ENCODE measurements around the gene OR10H1.
"Not testable (repeated sequence)": the region's sequence is repeated elsewhere in the genome, so short reads cannot be mapped to it uniquely, and the experiment has no call there.

Gene OR10H1

DNA sequence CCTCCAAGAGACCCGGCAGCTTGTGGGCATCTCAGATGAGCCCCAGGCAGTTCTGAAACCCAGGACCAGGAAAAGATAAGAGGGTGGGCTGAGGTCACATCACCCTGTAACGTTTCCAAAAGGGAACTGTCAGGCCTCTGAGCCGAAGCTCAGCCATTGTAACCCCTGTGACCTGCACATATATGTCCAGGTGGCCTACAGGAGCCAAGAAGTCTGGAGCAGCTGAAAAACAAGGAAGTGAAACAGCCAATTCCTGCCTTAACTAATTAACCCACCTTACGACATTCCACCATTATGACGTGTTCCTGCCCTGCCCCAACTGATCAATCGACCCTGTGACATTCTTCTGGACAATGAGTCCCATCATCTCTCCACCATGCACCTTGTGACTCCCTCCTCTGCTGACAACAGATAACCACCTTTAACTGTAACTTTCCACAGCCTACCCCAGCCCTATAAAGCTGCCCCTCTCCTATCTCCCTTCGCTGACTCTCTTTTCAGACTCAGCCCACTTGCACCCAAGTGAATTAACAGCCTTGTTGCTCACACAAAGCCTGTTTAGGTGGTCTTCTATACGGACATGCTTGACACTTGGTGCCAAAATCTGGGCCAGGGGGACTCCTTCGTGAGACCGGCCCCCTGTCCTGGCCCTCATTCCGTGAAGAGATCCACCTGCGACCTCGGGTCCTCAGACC, 13.3 kb upstream of the OR10H1 start:
- DNase-seq, result not testable (repeated sequence)

DNA sequence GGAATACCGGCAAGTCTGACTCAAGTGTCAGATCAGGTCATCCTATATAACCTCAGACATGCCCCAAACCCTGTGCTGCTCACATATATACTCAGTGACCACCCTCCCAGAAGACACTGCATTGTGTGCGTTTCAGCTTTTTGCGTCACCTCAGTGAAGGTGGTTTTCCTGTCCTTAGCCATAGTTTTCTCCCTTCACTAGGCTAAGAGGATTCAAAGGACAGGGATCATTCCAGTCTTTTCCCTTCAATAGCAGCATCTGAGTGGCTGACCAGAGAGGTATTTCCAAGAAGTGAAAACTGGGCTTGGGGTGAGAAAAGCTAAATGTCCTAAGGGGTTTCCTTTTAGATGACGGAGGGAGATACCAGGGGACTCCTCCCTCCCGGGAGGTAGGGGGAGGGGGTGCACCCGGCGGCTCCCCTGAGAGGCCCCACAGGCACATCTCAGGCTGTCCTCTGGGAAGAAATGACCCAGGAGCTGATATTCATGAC, 12.7 kb upstream of the OR10H1 start:
- DNase-seq, result no peak

DNA sequence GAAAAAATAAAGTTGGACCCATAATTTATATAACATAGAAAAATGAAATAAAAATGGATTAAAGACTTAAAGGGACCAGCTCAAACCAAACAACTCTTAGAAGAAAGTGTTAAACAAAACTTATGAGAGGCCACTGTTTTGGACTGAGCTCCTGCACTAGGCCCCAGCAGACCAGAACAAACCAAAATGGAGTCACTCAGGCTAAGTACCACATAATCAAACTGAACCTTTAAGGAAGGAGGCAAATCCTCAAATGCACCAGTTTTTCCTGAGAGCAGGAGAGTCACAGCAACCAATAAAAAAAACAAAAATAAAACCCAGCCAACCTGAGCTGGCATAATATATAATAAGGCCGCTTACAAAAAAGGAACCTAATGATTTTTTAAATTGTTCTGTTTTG, 10.3 kb upstream of the OR10H1 start:
- DNase-seq, result no peak

DNA sequence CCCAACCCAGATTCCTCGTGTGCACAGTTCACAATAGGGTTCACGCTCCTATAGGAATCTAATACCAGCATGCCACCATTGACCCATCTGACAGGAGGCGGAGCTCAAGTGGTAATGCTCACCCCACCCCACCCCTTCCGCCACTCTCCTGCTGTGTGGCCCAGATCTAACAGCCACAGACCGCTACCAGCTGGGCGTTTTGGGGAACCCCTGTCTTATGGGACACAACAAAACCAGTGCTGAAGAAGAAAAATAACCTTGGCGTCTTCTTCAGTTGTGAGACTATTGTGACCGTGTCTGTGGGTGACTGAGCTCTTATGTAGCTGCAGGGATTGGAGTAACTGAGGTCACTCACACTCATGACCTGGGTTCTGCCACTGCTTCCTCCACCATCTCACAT, 5.2 kb upstream of the OR10H1 start:
- no peak for DNase-seq

DNA sequence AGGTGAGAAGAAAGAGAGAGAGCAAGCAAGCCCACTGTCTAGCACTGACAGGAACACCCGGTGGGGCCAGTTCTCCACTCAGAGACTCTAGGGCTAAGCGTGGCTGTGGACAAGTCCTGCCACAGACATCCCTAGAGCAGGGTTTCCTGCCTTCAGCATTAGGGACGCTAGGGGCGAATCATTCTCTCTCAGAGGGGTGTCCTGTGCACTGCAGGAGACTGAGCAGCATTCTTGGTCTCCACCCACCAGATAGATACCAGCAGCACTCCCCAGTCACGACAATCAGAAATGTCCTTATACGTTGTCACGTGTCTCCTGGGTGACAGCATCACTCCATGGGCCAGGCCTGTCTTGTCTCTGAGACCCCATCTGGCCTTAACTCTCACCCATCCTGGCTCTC, 1.5 kb downstream of the OR10H1 start:
- no peak for DNase-seq

DNA sequence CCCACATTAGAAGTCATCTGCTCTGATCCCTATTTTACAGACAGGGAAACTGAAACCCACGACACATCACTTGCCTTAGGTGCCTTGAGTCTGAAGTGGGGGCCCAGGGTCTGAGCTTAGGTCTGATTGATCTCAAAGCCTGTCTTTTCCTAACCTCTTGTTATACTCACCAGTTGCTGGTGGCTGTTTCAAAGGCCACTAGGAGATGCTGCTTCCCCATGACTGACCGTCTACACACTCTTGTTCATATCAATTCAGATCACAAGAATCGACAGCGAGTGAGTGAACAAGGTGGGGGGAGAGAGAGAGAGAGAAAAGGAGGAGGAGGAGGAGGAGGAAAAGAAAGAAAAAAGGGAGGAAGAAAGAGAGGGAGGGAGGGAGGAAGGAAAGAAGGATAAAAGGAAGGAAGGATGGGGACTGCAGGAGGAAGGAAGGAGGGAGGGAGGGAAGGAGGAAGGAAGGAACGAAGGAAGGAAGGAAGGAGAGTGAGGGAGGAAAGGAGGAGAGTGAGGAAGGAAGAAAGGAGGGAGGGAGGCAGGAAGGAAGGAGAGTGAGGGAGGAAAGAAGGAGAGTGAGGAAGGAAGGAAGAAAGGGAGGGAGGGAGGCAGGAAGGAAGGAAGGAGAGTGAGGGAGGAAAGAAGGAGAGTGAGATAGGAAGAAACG, 3.3 kb downstream of the OR10H1 start:
- DNase-seq, result no peak

DNA sequence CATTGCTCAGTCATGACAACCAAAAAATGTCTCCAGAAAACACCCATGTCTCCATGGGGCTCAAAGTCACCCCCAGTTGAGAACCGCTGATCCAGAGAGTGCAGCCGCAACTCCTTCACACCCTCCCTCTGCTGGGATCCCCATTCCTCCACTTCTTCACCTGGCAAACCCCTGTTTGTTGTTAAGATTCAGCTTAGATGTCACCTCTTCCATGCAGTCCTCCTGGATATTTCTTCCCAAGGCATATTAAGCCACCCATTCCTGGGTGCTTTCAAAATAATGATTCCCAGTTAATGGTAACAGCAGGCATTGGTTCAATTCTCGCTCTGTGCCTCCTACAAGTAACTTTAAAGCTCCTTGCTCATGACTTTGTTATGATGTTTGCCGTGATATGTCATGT, 4.0 kb downstream of the OR10H1 start:
- no peak for DNase-seq

DNA sequence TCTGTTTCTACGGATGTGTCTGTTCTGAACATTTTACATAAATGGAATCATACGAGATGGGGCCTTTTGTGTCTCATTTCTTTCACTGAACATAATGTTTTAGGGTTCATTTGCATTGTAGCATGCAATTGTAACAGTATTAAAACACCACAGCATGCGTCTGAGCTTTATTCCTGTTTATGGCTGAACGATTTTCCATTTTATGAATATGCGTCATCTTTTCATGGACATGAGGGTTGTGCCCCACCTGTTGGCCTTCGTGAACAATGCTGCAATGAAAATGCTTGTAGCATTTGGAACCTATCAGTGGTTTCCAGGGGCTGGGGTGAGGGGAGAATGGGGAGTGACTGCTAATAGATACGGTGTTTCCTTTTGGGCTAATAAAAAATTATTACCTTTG, 5.1 kb downstream of the OR10H1 start:
- no peak for DNase-seq

DNA sequence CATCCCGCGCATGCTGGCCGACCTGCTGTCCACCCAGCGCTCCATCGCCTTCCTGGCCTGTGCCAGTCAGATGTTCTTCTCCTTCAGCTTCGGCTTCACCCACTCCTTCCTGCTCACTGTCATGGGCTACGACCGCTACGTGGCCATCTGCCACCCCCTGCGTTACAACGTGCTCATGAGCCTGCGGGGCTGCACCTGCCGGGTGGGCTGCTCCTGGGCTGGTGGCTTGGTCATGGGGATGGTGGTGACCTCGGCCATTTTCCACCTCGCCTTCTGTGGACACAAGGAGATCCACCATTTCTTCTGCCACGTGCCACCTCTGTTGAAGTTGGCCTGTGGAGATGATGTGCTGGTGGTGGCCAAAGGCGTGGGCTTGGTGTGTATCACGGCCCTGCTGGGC, 21.2 kb downstream of the OR10H1 start:
- DNase-seq, result not testable (repeated sequence)

DNA sequence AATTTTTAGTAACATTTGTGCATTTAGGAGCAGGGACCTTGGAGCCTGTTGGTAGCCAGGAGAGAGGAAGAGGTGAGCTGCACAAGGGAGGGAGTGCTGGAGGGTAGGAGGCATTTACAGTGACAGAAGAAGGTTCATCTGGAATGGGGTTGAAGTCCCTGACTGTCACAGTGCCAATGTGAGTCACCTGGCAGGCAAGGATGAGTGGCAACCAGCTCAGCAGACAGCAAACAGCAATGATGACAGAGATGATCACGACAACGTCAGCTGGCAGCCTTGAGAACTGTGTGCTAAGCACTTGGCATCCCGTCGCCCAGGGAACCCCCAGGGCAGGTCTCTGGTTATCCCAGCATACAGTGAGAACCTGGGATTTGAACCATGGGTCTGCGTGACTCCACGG, 25.4 kb downstream of the OR10H1 start:
- DNase-seq, result no peak

DNA sequence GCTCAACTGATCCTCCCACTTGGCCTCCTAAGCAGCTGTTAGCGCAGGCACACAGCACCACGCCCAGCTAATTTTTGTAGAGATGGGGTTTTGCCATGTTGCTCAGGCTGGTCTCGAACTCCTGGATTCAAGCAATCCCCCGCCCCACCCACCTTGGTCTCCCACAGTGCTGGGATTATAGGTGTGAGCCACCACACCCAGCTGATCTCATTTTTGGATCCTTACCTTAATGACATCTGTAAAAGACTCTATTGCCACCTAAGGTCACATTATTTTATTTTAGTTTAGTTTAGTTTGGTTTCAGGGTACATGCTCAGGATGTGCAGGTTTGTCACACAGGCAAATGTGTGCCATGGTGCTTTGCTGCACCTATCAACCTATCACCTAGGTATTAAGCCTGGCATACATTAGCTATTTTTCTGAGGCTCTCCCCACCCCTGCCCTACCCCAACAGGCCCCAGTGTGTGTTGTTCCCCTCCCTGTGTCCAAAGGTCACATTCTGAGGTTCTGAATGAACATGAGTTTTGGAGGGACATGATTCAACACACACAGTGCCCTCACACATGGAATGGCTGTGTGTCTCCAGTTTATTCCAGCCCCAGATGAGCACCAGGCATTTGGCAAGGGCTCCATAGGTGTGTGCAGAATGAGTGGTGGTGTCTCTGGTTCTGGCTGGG, 26.7 kb downstream of the OR10H1 start:
- DNase-seq, result no peak

DNA sequence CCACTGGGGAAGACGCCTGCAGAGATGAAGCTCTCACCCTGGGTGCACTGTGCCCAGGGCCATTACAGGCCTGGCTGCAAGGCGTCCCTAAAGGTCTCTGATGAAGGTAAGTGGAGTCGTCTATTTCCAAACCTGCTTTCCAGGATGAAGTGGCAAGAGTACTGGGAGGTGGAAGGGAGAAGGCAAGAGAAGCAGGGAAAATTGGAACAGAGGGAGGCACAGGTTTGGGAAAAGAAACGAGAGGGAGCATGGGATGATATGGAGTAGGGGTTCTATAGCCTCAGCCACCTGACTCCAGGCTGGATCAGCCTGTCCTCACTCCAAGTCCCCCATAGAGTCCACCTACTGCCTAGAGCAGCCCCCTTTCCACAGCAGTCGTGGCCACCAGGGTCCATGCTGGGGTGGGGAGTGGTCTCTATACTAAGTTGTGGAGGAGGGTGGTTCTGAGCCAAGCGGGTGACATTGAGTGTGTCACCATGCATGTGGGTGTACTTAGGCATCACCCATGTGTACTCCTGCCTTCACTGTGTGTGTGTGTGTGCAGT, 27.8 kb downstream of the OR10H1 start, which contains the start of gene OR10H5:
OR10H5 (plus strand) TSS at position 51 of the 545 bp plus-strand sequence. CDS start 6,388 bp downstream, outside the sequence.
- no peak for DNase-seq

DNA sequence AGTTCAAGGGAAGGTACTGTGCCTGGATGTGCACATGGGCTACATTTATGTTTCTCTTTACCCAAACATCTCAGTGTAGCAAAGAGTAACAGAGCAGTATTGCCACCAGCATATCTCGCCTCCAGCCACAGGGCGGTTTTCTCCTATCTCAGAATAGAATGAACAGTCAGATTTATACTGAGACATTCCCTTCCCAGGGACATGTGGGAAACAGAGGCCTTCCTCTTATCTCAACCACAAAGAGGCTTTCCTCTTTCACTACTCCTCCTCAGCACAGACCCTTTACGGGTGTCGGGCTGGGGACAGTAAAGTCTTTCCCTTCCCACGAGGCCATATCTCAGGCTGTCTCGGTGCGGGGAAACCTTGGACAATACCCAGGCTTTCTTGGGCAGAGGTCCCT, 32.6 kb downstream of the OR10H1 start:
- DNase-seq, result not testable (repeated sequence)

DNA sequence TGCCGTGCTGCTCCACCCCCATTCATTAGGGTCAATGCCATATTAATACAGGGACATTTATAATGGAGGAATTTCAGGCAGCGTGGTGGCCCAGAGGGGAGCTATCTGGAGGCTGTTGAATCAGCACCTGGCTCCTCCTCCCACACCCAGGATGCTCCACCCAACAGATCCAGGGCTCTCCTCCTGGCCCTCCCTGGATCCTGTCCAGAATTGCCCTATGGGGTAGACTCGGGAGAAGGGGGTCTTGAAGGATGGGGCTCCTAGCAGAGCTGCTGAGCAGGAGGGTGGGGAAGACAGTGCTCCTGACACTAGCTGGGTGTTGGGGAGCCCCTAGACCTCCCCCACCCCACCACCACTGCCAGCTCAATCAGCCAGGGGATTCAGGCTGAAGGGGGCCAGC, 33.3 kb downstream of the OR10H1 start:
- DNase-seq, result no peak

DNA sequence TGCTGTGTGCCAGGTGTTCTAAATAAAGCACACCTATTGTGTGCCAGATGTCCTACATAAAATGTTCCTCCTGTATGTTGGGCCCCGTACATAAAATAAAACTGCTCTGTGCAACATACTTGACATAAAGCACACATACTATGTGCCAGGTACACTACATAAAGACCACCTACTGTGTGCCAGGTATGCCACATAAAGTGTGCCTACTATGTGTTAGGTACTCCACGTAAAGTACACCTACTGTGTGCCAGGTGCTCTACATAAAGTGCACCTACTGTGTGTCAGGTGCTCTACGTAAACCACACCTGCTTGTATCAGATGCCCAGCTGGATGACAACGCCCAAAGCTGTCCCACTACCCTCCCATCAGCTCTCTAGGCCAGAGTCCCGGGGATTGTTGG, 33.8 kb downstream of the OR10H1 start:
- DNase-seq, result no peak

DNA sequence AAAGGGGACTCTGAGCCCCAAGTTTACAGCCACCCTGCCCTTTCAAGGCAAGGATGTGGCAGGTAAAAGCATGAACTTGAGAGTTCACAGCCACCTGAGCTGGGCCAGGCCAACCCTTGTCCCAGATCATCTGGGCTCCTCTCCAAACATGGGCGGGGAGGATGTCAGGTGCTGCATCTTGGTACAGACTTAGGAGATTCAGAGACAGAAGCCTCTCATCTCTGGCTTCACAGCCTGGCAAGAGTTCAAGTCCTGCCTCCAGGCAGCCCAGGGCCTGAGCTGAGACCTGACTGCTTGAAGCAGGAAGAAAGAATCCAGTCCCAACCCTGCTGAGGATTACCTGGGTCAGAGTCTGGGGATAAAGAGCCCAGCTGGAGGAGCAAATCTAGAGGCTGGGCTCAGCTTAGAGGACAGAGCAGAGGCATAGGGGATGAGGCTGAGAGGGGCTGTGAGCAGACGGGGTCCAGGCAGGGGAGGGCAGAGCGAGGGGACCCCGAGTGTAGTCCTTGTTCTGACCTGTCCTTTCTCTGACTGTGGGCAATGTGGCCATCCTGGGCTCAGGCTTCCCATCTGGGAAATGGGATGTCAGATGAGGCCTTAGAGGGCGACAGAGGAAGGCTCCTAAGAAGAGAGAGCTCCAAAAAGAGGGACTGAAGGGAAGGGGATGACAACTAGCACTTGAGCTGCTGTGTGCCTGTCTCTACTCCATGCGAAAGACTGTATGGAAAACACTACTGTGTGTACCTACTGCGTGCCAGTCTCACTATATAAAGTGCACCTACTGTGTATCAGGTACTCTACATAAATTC, 34.6 kb downstream of the OR10H1 start:
- DNase-seq, result no peak

DNA sequence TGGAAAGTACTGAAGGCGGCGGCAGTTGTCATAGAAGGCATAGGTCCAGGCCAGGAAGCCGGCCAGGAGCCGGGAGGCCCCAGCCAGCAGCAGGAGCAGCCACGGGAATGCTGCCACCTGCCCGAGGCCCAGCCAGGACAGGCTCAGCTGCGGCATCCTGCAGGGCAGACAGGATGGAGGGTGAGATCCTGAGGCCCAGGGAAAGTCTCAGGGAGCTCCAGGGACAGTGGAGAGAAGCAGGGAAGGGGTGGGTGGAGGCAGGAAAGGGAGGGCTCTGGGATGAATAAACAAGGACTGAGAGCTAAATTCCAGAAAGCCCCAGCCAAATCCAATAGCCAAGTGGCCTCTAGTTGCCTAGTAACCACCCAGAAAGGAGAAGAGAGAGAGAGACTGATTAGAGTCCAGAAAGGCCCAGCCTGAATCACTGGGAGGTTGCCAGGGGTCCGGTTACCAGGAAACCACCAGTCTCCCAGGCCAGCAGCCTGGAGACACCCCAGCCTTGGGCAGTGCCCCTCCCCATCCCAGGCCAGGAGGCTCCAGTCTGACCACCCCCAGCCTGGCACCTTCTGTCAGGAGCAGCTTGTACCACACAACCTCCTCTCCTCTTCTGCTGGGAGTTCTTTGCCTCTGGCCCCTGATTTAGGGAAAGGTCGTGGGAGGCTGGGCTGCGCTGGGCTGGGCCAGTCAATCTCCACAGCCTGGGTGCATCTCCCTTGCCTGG, 35.5 kb downstream of the OR10H1 start:
- DNase-seq, result no peak

DNA sequence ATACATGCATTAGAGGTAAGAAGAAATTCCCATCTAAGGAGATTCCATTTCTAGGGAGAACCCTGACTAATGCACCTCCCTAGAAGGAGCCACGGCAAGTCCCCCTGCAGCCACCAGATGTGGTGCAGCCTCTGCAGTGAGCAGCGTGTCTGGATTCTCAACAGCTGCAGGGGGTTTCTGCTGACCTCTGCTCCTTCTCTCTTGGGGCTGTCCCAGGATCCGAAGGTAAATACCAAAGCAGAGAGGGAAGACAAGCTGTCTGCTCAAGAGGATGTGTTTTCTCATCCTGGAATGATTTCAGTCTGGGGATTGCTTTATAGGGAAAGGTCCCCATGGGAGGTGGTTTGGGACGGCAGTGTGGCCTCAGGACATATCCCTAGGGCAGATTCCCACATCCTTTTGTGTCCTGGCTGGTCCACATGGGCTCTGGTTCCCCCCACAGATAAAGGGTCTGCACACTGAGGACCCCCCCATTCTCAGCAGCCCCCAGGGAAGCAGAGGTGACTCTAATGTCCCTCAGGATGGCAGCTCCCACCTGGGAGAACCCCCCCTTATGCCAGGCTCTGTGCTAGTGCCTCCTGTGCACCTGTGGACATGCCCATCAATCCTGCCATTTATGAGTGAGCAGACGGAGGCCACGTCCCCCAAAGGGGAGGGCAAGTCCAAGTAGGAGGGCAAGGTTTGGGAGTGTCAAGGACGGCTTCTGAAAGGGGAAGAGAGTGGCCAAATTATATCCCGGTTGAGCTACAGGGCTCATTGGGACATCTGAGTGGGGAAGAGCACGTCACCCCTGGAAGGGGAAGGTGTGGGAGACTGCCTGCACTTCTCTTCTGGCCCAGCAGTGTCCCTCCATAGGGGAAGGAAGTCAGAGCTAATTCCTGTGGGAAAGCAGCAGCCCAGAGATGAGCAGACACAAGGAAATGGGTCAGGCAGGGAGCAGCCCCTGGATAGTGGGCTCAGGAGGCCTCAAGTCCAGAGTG, 38.2 kb downstream of the OR10H1 start:
- no peak for DNase-seq

DNA sequence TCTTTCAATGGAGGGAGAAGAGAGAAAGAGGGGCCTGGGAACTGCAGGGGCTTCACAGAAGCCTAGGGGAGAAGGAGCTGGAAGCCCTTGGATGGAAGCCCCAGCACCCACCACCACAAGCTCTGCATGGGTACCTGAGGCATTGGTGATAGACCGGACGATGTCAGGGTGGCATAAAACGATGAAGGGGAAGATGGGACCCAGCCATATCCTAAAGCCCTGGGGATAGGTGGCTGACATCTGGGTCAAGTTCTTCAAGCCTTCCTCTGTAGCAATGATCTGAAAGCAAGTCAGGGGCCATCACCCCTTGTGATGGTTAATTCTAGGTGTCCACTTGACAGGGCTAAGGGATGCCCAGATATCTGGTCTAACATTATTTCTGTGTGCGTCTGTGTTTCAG, 39.2 kb downstream of the OR10H1 start:
- no peak for DNase-seq

DNA sequence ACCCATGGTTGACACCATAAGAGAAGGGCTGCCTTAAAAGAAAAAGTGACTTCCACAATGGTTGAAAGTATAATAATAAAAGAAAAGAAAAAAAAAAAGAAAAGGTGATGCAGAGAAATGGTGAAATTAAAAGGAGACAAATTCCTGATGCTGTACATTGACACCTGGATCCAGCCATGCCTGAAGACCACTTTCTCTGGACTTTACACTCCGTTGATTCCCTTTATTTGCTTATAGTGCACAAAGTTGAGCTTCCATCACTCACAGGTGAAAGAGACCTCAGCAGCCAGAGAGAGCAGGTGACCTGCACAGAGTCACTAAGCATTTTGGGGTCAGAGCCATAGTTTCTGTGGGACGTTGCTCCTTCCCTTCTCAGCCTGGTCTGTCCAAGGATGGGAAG, 40.2 kb downstream of the OR10H1 start:
- no peak for DNase-seq

DNA sequence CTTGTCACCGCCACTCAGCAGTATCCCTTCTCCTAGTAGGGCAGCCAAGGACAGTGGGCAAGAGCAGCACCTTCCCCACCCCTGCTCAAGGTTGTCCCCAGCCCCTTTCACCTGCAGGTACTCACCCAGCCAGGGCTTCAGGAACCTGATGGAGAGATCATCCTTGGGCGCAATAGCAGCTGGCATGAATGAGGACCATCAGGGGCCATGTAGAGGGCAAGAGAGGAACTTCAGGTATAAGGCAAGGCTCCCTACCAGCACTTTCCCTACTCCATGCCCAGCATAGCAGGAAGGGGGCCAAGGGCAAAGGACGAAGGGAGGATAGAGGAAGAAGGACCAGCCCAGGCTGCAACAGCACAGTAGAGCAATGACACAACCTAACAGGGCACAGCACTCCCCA, 41.3 kb downstream of the OR10H1 start:
- DNase-seq, result not testable (repeated sequence)

Measured in SIG-M5 (cell line).